Fibroblast of the aortic adventitia (primary cell): Measurements from ENCODE around the gene CDH12. TPM values are rescaled to one million over a fixed set of nuclear protein-coding genes. Genes with fewer than 3 reads are reported as not detected.

Experiments
- DNase-seq: peaks from one replicate; pipeline ENCODE4 v3.0.0-alpha.2; 2010; ENCODE audit warnings: low read depth
- H3K4me3 ChIP-seq: 2 replicates; pipeline ENCODE4 v1.5.1; 2011; ENCODE audit warnings: low read depth, mild to moderate bottlenecking, control low read depth, low read length, moderate library complexity
- total RNA-seq: library from RNA; depleted of rRNA; stranded (reverse); fragments of >200 nt; gene quantifications from 2 replicates; pipeline ENCODE4 v1.2.3, GENCODE V29; 2012; ENCODE audit warnings: low replicate concordance
- TF ChIP-seq, protein P1 (sequence below): IDR thresholded peaks from 2 replicates; pipeline ENCODE4 v1.5.1; 2011; ENCODE audit warnings: mild to moderate bottlenecking, low read length, control low read depth, inconsistent platforms; ENCODE audit not compliant: insufficient read depth

Gene CDH12
- 0.09 TPM in 1 of 2 replicates, not detected in the other for total RNA-seq

DNA sequence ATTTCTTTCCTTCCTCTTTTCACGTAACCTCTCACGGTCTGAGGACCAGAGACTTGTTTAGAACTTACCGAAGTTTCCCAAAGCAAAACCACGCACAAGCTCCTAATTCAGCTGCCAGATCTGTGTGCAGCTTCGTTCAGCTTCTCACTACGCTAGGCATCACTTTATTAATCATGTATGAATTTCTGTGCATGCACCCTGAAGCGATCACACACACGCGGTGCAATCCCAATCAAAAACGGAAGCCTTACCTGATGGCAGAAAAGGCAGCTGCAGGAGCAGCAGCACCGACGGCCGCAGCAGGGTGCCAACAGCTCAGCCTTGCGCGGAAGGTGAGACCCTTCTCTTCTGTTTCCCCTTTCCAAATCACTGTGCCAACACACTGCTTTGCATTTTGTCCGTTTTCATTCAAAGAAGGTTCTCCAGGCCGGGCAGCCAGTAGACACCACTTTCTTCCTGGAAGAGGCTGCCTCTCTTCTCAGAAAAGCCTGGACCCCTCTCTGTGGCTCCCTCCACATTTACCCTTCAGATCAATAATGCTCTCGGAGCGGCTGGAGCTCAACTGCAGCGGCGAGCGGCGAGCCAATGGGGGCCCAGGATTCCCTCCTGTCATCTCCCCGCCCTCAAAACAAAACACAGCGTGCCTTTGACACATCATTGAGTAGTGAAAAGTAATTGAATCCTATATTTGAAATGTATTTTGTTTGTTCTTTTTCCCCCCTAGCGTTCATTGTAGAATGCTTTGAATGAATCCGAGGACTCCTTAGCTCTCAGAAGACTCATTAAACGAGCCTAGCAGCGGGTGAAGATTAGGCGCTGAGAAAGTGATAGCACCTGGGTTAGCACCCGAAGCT lies at the start of gene CDH12:
CDH12 (minus strand) TSS at position 538 of the 854 bp plus-strand sequence.
- DNase-seq, result no peak
- TF ChIP-seq, protein P1, sequence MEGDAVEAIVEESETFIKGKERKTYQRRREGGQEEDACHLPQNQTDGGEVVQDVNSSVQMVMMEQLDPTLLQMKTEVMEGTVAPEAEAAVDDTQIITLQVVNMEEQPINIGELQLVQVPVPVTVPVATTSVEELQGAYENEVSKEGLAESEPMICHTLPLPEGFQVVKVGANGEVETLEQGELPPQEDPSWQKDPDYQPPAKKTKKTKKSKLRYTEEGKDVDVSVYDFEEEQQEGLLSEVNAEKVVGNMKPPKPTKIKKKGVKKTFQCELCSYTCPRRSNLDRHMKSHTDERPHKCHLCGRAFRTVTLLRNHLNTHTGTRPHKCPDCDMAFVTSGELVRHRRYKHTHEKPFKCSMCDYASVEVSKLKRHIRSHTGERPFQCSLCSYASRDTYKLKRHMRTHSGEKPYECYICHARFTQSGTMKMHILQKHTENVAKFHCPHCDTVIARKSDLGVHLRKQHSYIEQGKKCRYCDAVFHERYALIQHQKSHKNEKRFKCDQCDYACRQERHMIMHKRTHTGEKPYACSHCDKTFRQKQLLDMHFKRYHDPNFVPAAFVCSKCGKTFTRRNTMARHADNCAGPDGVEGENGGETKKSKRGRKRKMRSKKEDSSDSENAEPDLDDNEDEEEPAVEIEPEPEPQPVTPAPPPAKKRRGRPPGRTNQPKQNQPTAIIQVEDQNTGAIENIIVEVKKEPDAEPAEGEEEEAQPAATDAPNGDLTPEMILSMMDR, result no peak
- H3K4me3 ChIP-seq, result no peak within 1 kb of the TSS

DNA sequence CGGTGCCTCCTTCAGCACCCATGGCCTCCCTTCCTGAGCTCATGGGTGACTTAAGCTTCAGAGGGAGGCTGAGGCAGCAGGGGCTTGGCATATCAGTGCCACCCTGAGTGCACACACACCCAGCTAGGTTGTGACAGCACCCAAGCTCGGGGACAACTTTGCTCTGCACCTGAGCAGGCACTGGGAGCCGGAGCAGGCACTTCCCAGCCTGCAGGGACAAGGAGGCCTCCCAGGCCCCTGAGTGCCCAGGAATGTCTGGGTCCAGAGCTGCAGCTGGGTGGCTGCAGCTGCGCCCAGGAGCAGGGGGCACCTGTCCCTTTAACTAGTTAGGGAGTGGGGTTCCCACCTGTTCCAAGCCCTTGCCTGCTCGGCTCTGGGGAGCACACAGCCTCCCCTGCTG lies 48.7 kb upstream of the CDH12 start:
- TF ChIP-seq, protein P1, result no peak
- DNase-seq, result no peak

DNA sequence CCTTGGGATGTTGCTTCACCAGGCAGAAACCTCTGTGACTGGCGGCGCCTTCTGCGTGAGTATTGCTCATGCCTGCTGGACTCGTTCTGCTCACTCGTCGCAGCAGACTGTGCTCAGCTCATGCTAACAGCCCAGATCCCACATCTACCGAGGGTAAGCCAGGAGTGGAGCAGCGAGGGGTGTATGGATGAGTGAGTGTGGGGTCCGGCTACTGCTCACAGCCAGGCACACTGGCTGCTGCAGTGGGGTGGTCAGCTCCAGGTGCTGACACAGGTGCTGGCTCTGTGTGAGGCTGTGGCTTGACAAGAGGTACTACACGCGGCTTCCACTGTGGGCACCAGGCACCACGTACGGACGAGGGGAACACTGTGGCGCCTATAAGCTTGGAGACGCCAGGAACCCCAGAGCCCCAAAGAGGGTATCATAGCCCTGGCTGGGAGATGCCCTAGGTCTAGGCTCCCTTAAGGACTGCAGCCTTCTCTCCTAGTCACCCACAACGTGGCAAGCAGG lies 47.7 kb upstream of the CDH12 start:
- TF ChIP-seq, protein P1, result no peak
- no peak for DNase-seq
- H3K4me3 ChIP-seq, result no peak overlapping the region

More for the DNA sequence above, 48.7 kb upstream of the CDH12 start:
- H3K4me3 ChIP-seq, result no peak overlapping the region

DNA sequence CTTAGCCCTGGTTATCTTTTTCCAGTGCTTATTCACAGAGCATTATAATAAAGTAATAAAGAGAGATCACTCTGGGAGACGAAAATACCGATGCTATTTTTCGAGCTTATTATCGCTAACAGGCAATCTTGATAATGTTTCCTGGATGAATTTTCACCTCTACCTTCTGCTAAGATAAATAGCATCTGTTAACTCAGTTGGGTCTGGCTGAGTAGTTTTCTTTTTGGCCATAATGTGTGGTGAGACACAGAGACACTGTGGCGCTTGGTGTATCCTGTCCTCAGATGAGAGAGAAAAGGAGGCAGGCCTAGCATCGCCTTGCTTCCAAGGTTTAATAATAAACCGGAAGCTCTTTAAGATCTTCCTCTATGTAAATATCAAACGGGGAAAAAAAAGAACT lies 46.2 kb upstream of the CDH12 start:
- no peak for DNase-seq
- no peak overlapping the region for H3K4me3 ChIP-seq
- TF ChIP-seq, protein P1, result no peak

DNA sequence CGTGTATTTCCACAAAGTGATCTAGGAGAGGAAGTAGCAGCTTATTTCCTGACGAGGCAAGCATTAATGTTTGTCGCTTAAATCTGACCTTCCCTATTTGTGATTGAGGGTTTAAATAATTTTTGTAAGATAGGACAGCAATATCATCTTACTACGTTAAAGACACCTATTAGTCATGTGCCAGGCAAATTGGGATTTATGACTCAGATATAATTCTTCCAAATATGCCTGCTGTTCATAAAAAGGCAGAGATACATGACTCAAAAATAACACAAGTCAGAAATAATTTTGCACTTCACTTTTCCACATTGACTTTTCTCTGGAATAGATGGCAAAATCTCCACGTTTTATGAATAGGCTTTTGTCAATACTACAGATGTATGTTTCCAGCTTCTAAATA lies 43.0 kb upstream of the CDH12 start:
- DNase-seq, result no peak
- TF ChIP-seq, protein P1, result no peak
- H3K4me3 ChIP-seq, result no peak overlapping the region

DNA sequence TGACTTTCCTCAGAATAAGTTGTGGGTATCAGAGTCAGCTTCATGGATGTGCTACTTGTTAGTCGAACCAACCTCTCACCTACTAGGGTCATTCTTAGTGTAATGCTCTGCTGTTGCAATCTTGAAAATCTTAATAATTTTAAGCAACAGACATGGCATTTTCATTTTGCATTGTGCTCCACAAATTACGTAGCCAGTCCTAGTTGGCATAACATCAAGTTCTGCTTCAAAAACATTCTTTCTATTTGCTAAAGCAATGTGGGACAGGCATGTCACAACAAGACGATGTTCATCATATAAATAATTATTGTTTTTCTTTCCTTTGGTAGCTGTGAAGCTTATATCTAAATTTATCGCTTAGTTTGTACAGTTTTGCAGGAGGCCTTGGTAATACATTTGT lies 39.3 kb upstream of the CDH12 start:
- DNase-seq, result no peak
- TF ChIP-seq, protein P1, result no peak
- no peak overlapping the region for H3K4me3 ChIP-seq
